Fibroblast of the aortic adventitia (primary cell): Measurements from ENCODE around the gene SCN3B. TPM values are rescaled to one million over a fixed set of nuclear protein-coding genes. Genes with fewer than 3 reads are reported as not detected.

Experiments
- DNase-seq: peaks from one replicate; pipeline ENCODE4 v3.0.0-alpha.2; 2010; ENCODE audit warnings: low read depth
- H3K4me3 ChIP-seq: 2 replicates; pipeline ENCODE4 v1.5.1; 2011; ENCODE audit warnings: low read depth, mild to moderate bottlenecking, control low read depth, low read length, moderate library complexity
- CTCF ChIP-seq: IDR thresholded peaks from 2 replicates; pipeline ENCODE4 v1.5.1; 2011; ENCODE audit warnings: mild to moderate bottlenecking, low read length, control low read depth, inconsistent platforms; ENCODE audit not compliant: insufficient read depth
- total RNA-seq: library from RNA; depleted of rRNA; stranded (reverse); fragments of >200 nt; gene quantifications from 2 replicates; pipeline ENCODE4 v1.2.3, GENCODE V29; 2012; ENCODE audit warnings: low replicate concordance

The SCN3B gene
- total RNA-seq, 1 donor, result not detected

GRCh38 chr11:123594188-123594901 is 60.1 kb downstream of the SCN3B start:
- H3K4me3 ChIP-seq, result no peak overlapping the region
- no peak for TF ChIP-seq CTCF
- peak; percentile 26 for DNase-seq

- no peak for DNase-seq
Measured at GRCh38 chr11:123593570-123593969, 60.9 kb downstream of the SCN3B start.

GRCh38 chr11:123590296-123590912 is 64.0 kb downstream of the SCN3B start:
- H3K4me3 ChIP-seq, result no peak overlapping the region
- no peak for TF ChIP-seq CTCF
- peak; percentile 29 for DNase-seq

More at GRCh38 chr11:123593570-123593969, 60.9 kb downstream of the SCN3B start:
- TF ChIP-seq CTCF, result no peak
- no peak overlapping the region for H3K4me3 ChIP-seq

GRCh38 chr11:123588864-123589262 is 65.6 kb downstream of the SCN3B start:
- DNase-seq, result no peak
- no peak overlapping the region for H3K4me3 ChIP-seq
- TF ChIP-seq CTCF, result no peak

- TF ChIP-seq CTCF, result no peak
Measured at GRCh38 chr11:123588117-123588863, 66.1 kb downstream of the SCN3B start.

GRCh38 chr11:123587559-123587958 is 66.9 kb downstream of the SCN3B start:
- no peak for TF ChIP-seq CTCF
- no peak overlapping the region for H3K4me3 ChIP-seq
- no peak for DNase-seq

More at GRCh38 chr11:123588117-123588863, 66.1 kb downstream of the SCN3B start:
- H3K4me3 ChIP-seq, result no peak overlapping the region
- no peak for DNase-seq
